Thyroid gland (tissue), 4 donors: Measurements from ENCODE around the gene LDHAL6A. TPM values are rescaled to one million over a fixed set of nuclear protein-coding genes. Genes with fewer than 3 reads are reported as not detected.

Experiments
- DNase-seq, 2 donors: peaks; one replicate each; pipeline ENCODE4 v3.0.0-alpha.2; 2019
- H3K27ac ChIP-seq, 3 donors: fragments of 200-600 bp; sonication (generic); 1 replicate in 2 of 3; 2 replicates in 1 of 3; pipeline ENCODE4 v1.5.1; 2016 to 2019; ENCODE audit warnings: mild to moderate bottlenecking in 1 of 3, moderate library complexity in 1 of 3
- H3K27me3 ChIP-seq: fragments of 200-600 bp; sonication (generic); one replicate; pipeline ENCODE4 v1.5.1; 2019
- H3K36me3 ChIP-seq, 2 donors: fragments of 200-600 bp; sonication (generic); one replicate each; pipeline ENCODE4 v1.5.1; 2016 to 2019
- H3K4me1 ChIP-seq, 2 donors: fragments of 200-600 bp; sonication (generic); one replicate each; pipeline ENCODE4 v1.5.1; 2017 to 2019
- H3K4me3 ChIP-seq, 3 donors: fragments of 200-600 bp; sonication (generic); replicated peaks in 1 of 3; 1 replicate in 2 of 3; 2 replicates in 1 of 3; pipeline ENCODE4 v1.5.1; 2016; ENCODE audit warnings: mild to moderate bottlenecking in 1 of 3
- H3K9me3 ChIP-seq: fragments of 200-600 bp; sonication (generic); one replicate; pipeline ENCODE4 v1.5.1; 2017
- POLR2A ChIP-seq, 2 donors: fragments of 450-650 bp; IDR thresholded peaks; one replicate each; pipeline ENCODE4 v1.6.1; 2017; ENCODE audit warnings: antibody characterized with exemption in 2 of 2, mild to moderate bottlenecking in 2 of 2, moderate library complexity in 1 of 2
- WGBS, 2 donors: methylation state at CpG; one replicate each; pipeline ENCODE4 v1.1.5; 2017; 5-methylcytosine and 5-hydroxymethylcytosine counted together
- intact Hi-C: fragments of 100-400 bp; cut with DNase I; formaldehyde crosslinking; loops from one replicate; pipeline ENCODE4 v1.15.1; 2023
- total RNA-seq, 4 donors: library from RNA; depleted of rRNA; stranded (reverse); fragments of >200 nt; gene quantifications; one replicate each; pipeline ENCODE4 v1.2.3, GENCODE V29; 2016
- TF ChIP-seq, protein P1 (sequence below), 6 experiments: fragments of 200-600 bp in 3 of 6; fragments of 450-650 bp in 3 of 6; sonication (generic) in 3 of 6; IDR thresholded peaks; one replicate each; pipeline ENCODE4 v1.5.1; 2016 to 2019; ENCODE audit warnings: antibody characterized with exemption in 6 of 6, mild to moderate bottlenecking in 2 of 6, inconsistent platforms in 1 of 6, moderate library complexity in 1 of 6

The LDHAL6A gene
- total RNA-seq, 4 donors from 2014 or later: not detected

DNA sequence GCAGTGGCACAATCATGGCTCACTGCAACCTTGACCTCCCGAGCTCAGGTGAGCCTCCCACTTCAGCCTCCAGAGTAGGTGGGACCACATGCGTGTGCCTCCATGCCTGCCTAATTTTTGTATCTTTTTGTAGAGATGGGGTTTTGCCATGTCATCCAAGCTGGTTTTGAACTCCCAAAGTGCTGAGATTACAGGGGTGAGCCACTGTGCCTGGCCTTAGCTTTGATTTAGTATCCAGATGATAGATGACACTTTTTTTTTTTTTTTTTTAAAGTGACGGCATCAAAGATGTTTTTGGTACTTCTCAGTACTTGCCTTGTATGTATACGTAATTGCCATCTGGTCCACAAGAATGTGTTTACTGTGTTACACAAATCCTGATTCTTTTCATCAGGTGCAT lies 23.4 kb downstream of the LDHAL6A start:
- Histone ChIP-seq H3K27ac (no peak overlapping the region), H3K4me3 (no peak overlapping the region), H3K36me3 (peaks cover 57 to 65% of the 10 kb centered on the region in 2 donors), H3K4me1 (no peaks in the 10 kb centered on the region), H3K27me3 (no peaks in the 10 kb centered on the region), H3K9me3 (no peaks in the 10 kb centered on the region)
- intact Hi-C loops: no loop called here
- no peak for DNase-seq
- TF ChIP-seq, protein P1, sequence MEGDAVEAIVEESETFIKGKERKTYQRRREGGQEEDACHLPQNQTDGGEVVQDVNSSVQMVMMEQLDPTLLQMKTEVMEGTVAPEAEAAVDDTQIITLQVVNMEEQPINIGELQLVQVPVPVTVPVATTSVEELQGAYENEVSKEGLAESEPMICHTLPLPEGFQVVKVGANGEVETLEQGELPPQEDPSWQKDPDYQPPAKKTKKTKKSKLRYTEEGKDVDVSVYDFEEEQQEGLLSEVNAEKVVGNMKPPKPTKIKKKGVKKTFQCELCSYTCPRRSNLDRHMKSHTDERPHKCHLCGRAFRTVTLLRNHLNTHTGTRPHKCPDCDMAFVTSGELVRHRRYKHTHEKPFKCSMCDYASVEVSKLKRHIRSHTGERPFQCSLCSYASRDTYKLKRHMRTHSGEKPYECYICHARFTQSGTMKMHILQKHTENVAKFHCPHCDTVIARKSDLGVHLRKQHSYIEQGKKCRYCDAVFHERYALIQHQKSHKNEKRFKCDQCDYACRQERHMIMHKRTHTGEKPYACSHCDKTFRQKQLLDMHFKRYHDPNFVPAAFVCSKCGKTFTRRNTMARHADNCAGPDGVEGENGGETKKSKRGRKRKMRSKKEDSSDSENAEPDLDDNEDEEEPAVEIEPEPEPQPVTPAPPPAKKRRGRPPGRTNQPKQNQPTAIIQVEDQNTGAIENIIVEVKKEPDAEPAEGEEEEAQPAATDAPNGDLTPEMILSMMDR (IDR thresholded peaks at IDR 0.05): no peak
- TF ChIP-seq POLR2A (IDR thresholded peaks at IDR 0.05): no peak
- 98% methylated on average over 4 of the region's 4 CpGs for WGBS, 2 donors

DNA sequence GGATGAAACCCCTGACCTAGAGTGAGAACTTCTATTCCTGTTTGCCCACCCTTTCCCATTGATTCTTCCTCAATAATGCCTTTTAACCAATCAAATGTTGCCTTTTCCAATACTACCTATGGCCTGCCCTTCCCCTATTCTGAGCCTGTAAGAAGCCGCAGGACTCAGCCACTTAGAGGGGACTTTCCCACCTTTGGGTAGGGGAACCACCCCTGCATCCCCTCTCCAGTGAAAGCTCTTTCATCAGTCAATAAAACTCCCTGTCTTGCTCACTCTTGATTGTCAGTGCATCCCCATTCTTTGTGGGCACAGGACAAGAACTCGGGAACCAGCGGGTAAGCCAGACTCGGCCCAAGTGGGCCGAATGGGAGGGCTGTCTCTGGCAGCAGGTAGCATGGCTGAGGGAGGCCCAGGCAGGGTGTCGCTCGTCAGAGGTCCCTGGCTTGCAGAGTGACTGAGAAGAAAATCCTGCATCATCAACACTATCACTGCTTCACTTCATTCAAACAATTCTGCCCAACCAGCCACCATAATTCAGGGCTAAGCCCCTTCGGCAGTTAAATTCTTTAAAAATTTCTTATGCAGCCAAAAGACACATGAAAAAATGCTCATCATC lies 30.4 kb downstream of the LDHAL6A start:
- intact Hi-C loops: no loop called here
- H3K4me1 ChIP-seq: no peaks in the 10 kb centered on the region

DNA sequence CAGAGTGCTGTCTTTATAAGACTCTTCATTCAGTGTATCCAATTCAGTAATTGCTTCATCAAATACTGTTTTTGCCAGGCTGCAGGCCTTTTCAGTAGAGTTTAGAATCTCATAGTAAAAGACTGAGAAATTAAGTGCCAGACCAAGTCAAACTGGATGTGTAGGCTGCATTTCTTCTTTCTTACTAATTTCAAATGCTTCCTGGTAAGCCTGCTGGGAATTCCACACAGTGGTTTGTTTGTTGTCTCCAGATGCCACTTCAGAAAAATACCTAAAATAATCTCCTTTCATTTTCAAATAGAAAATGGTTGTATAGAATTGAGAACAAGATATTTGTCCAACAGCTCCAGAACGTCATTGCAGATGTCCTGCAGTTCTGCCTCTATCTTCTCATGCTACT lies 34.7 kb downstream of the LDHAL6A start:
- TF ChIP-seq POLR2A (IDR thresholded peaks at IDR 0.05): no peak
- TF ChIP-seq, protein P1 (IDR thresholded peaks at IDR 0.05): no peak
- Histone ChIP-seq H3K4me3 (no peak overlapping the region), H3K36me3 (peaks cover 5 to 9% of the 10 kb centered on the region in 2 donors), H3K9me3 (no peaks in the 10 kb centered on the region), H3K27me3 (no peaks in the 10 kb centered on the region), H3K4me1 (peaks cover 0 to 7% of the 10 kb centered on the region in 2 donors), H3K27ac (no peak overlapping the region)
- WGBS, 2 donors: 90 to 93% methylated on average over 1 of the region's 1 CpG
- no peak for DNase-seq
- intact Hi-C loops: no loop called here

More for the DNA sequence above, 30.4 kb downstream of the LDHAL6A start:
- Histone ChIP-seq H3K9me3 (no peaks in the 10 kb centered on the region), H3K36me3 (peaks cover 31 to 34% of the 10 kb centered on the region in 2 donors), H3K27ac (no peak overlapping the region), H3K4me3 (no peak overlapping the region), H3K27me3 (no peaks in the 10 kb centered on the region)
- WGBS, 2 donors: 96 to 97% methylated on average over 6 to 8 of the region's 8 CpGs
- DNase-seq: no peak
- TF ChIP-seq, protein P1 (IDR thresholded peaks at IDR 0.05): no peak
- no peak for TF ChIP-seq POLR2A (IDR thresholded peaks at IDR 0.05)

DNA sequence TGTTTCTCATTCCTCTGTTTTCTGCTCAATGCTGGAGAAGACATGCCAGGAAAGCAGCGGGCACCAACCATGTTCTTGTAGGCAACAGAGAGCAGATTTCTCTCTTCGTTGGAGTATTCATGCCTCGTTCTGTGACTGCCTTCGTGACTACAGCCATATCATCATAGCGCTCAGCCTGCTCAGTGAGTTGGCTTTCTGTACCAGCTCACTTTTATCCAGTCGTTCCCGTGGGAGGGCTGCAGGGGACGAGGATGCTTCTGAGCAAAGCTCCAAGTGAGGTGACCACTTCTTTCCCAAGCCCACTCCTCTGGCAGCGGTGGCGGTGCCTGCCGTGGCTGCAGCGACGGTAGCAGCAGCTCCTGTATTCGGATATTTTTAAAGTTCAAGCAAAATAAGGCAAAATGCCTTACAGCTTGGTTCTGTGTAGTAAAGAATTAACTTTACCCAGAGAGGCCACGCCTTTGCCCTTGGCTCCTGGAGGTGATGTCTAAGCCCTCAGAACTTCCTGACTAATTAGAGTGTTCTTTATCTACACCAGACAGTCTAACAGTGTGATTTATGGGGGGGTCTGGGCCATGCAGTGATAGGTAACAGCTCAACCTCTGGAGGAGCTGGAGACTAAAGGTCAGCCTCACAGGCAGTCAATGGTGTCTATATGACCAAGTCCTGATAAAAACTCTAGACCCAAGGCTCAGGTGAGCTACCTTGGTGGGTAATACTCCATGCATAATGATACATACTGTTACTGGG lies 35.3 kb downstream of the LDHAL6A start:
- H3K27me3 ChIP-seq: no peaks in the 10 kb centered on the region
- WGBS, 2 donors: 92 to 97% methylated on average over 15 of the region's 15 CpGs
- H3K4me3 ChIP-seq: no peak overlapping the region
- intact Hi-C loops: no loop called here
- no peak overlapping the region for H3K27ac ChIP-seq
- peaks cover 5 to 9% of the 10 kb centered on the region in 2 donors for H3K36me3 ChIP-seq
- H3K4me1 ChIP-seq: peaks cover 0 to 7% of the 10 kb centered on the region in 2 donors
- no peak for DNase-seq
- no peak for TF ChIP-seq POLR2A (IDR thresholded peaks at IDR 0.05)
- TF ChIP-seq, protein P1 (IDR thresholded peaks at IDR 0.05): no peak
- H3K9me3 ChIP-seq: no peaks in the 10 kb centered on the region

DNA sequence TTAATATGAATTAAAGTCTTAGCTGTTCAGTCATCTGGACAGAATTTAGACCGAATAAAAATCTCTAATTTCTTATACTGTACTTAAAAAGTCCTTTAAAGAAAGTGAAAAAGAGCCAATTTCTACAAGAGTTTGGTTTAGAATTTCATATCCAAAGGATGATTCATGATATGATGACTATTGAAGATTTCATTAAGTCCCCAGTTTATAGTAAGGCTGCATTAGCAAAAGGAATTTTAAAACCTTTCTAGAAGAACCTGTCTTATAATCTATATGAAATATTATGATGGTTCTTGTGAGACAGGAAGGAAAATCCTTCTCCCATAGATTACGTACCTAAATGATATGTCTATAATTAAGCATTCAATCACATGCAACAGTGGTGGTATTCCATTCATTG lies 36.3 kb downstream of the LDHAL6A start:
- TF ChIP-seq, protein P1 (IDR thresholded peaks at IDR 0.05): no peak
- no peak for TF ChIP-seq POLR2A (IDR thresholded peaks at IDR 0.05)
- WGBS, 2 donors: 82 to 91% methylated on average over 2 of the region's 2 CpGs
- no peak overlapping the region for H3K27ac ChIP-seq

More for the DNA sequence above, 36.3 kb downstream of the LDHAL6A start:
- Histone ChIP-seq H3K27me3 (no peaks in the 10 kb centered on the region), H3K4me3 (no peak overlapping the region), H3K36me3 (peaks cover 5 to 9% of the 10 kb centered on the region in 2 donors), H3K4me1 (peaks cover 0 to 7% of the 10 kb centered on the region in 2 donors), H3K9me3 (no peaks in the 10 kb centered on the region)
- no peak for DNase-seq
- intact Hi-C loops: no loop called here
